G401 (cell line): Measurements from ENCODE around the gene DYNLL1. TPM values are rescaled to one million over a fixed set of nuclear protein-coding genes. Genes with fewer than 3 reads are reported as not detected.
"Not testable (repeated sequence)": the region's sequence is repeated elsewhere in the genome, so short reads cannot be mapped to it uniquely, and the experiment has no call there.

Experiments used
- DNase-seq: peaks from one replicate; pipeline ENCODE4 v3.0.0-alpha.2; 2015; ENCODE audit warnings: low spot score
- in situ Hi-C: cut with HindIII; loops from 2 replicates; pipeline ENCODE4 v1.10.0; 2016; ENCODE audit warnings: low sequenced_read_pairs, mixed read lengths
- total RNA-seq: library from RNA; depleted of rRNA; stranded (reverse); fragments of >200 nt; shearing (Covaris generic); gene quantifications from 2 replicates; pipeline ENCODE4 v1.2.3, GENCODE V29; 2014

The DYNLL1 gene
- total RNA-seq, 1 experiment from 2014 or later, result 541 TPM

DNA sequence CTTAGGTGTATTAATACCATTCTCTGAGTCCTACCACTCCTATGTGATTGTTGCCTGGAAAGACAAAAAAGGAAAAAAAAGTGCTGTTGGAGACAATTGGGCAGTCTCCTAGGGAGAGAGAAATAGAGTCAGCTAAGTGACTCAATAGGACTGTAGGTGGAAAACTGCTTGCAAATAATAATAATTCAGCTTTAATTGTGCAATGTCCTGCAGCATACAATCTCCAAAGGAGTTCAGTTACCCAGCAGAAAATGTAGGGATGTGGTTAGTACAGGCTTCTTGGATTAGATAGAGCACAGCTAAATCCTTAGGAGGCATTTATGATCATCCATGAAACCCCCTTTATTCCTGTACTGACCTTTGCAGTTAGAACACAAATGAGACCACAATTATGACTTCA, 23.4 kb upstream of the DYNLL1 start:
- DNase-seq, result no peak
- in situ Hi-C loops, result no loop called here

DNA sequence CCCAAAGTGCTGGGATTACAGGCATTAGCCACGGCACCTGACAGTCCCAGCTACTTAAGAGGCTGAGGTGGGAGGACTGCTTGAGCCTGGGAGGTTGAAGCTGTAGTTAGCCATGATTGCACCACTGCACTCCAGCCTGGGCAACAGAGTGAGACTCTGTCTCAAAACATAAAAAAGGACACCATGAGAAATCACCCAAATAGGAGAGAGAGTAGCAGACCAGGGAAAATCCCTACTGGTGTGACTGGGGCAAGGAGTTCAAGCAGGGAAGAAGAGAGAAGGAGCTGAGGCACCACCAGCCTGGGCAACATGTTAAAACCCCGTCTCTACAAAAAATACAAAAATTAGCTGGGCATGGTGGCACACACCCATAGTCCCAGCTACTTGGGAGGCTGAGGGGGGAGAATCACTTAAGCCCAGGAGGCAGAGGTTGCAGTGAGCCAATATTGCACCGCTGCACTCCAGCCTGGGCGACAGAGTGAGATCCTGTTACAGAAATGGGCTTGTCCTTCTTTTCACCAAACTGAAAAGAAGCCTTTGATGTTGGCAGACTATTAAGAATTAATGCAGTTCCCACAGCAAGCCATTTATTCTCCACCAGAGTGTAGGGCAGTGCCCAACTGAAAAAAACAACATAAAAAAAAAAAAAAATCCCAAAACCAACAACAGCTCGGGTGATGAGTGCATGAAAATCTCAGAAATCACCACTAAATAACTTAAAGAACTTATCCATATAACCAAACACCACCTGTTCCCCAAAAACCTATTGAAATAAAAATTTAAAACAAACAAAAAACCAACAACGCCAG, 21.9 kb upstream of the DYNLL1 start:
- DNase-seq, result no peak
- in situ Hi-C loops, result no loop called here

DNA sequence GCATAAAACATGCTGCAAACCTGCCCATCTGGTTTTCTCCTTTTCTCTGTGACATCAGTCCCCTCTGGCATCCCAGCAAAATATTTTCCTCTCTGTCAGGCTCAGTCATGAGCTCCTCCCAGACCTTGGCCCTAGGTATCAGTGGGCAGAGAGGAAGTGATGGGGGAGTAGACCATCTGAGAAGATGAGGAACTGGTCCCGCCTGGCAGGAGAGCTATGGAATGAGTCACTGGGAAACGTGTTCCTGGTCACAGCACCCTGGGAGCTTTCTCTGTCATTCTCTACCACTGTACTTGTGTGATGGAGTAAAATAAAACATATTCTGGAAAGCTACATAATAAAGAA, 21.3 kb upstream of the DYNLL1 start:
- DNase-seq, result no peak
- in situ Hi-C loops, result no loop called here

DNA sequence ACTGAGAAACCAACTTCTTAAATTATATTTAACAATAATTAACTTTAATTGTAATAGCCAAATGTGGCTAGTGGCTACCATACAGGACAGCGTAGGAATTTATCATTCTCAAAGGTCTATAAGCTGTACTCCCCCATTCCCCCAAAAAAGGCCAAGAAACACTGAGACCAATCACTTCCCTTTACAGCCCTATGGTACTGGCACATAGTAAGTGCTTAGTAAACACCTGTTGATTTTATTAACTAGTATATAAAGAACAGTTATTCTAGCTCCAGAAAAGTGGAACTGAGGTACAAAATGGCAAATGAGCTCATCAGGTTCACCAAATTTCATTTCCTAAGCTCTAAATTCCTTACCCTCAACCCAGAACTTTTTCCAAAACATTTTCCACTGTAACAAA, 20.3 kb upstream of the DYNLL1 start:
- in situ Hi-C loops, result no loop called here

DNA sequence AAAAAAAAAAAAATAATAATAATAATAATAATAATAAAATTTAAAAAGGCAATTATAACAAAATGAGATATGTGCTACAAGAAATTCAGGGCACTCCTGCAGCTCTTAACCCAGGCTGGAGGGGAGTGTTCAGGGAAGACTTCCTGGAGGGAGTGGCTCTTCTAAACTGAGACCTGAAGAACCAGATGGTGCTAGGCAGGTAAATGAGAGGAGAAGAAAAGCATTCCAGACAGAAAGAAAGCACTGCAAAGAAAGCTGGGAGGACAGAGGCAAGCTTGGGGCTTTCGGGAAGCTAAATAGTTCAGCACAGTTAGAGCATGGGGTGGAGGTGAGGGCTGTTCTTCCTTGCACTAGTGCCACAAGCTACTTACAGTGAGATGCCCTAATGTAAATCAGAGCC, 16.5 kb upstream of the DYNLL1 start:
- DNase-seq, result no peak
- in situ Hi-C loops, result no loop called here

More for the DNA sequence above, 20.3 kb upstream of the DYNLL1 start:
- DNase-seq, result no peak

DNA sequence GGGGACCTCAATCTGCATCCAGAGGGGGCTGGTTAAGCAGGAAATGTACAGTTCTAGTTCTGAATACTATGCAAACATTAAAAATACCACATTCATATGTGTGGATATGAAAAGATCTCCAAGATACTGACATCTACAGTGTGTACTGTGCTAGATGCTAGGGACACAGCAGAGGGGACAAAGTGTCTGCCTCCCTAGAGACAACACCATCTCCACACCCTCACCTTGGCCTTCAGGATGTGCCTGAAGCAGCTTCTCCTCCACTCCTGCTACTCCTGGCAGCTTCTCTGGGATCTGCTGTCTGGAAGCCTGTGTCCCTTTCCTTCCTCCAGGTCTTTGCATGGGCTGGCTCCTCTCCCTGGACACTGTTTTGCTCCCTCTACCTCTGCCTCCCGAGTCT, 15.7 kb upstream of the DYNLL1 start:
- DNase-seq, result no peak
- in situ Hi-C loops, result no loop called here

DNA sequence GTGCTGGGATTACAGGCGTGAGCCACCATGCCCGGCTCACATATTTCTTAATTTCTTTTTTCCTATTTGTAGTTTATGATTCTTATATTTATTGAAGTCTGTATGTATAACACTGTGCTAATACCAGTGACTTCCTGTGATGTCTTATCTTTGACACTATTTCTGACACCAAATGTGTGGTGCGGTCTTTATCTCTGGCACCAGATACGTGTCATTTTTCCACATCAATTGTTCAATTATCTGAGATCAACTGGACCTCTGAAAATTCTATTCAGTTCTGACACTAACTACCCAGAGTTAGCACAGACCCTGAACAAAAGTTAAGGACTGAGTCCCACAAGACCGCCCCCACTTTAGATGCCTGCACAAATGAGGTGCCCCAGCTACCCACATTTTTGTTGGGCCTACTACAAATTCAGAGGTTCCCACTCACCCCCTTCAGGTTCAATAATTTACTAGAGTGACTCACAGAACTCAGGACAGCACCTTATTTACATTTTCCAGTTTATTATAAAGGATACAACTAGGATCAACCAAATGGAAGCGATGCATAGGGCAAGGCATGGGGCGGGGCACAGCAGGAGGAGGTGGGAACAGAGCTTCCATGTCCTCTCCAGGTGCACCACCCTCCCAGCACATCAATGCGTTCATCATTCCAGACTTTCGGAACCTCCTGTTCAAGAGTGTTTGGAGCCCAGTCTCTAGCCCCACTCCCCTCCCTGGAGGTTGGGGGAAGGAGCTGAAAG, 14.7 kb upstream of the DYNLL1 start:
- in situ Hi-C loops, result no loop called here
- no peak for DNase-seq

DNA sequence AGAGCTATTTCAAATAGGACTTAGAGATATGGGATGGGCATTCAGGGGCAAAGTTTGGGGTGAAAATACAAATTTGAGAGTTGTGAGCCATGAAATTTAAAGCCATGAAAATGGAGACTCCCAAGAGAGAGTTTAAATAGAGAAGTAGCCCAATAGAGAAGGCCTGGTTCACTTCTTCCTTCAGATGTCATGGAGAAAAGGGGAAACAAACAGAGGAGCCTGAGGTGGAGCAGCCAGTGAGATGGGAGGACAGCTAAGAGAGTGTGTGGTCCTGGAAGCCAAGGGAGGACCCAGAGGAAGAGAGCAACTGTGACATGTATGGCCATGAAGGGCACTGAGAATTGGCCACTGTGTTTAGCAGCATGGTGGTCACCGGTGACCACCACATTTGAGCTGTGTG, 12.3 kb upstream of the DYNLL1 start:
- in situ Hi-C loops, result no loop called here
- DNase-seq, result no peak

DNA sequence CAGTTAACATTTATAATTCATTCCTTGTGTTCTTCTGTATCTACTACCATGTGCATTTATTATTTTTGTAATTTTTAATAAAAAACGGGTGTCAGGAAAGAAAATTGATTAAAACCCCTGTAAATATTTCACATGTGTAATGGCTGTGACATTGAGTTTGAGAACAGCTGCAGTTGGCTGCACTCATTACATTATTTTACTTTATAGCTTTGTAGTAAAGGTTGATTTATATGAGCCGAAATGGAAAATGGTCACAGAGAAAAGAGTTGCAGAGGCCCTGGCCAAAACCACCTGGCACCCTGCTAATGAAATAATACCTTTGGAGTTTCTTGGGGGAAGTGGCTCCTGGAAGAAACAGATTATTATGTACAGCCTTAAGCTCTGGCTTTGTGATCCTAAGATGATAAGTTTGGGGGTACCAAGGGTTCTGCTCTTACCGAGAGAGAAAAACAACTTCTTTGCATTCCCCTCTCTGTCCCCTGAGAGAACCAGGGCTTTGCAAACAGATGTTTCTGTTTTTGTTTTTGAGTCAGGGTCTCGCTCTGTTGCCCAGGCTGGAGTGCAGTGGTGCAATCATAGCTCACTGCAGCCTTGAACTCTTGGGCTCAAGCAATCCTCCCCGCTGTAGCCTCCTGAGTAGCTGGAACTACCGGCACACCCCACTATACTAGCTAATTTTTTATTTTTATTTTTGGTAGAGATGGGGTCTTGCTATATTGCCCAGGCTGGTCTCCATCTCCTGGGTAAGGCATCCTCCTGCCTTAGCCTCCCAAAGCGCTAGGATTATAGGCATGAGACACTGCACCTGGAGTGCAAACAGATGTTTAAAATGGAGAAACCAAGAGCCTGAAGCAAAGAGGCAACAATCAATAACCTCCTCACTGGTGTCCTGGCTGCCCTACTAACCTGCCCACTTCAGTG, 9.7 kb upstream of the DYNLL1 start:
- DNase-seq, result no peak
- in situ Hi-C loops, result no loop called here

DNA sequence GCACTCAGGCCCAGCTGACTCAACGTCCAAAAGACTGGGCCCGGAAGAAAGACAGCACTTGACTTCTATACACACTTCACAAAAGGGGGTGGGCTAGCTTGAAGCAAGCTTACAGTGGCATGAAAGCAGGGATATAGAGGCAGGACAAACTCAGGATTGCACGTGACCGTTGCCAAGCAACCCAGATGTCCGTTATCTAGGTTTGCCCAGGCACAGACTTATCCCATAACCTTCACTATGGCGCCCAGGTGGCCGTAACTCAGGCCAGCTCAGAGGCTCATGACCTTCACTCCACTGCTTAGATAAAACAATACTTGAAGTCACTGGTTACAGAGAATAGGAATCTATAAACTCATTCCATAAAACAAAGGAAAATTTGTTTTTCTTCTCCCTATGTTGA, 8.4 kb upstream of the DYNLL1 start:
- DNase-seq, in situ Hi-C loops: not testable (repeated sequence)

DNA sequence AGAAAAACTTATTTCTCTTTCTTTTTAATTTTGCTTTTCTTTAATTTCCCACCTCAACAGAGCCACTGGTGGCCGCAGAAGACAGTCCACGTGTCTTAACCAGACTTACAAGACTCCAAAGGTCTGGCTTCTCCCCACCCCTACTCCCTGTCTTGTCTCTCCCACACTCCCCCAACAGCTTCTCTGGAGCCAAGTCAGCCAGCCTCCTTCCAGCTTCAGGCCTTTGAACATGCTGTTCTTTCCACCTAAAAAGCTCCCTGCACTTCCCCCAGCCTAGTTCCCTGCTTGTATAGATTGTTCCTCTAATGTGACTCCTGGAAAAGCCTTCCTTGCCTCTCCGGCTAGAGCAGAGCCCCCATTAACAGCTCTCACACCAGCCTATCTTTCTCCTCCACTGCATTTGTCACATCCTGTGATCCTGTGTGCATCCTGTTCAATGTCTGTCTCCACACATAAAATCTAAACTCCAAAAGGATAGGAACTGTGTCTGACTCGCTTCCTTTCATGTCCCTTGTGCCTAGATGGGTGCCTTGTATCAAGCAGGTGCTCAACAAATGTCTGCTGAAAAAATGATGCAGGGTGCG, 7.8 kb upstream of the DYNLL1 start:
- in situ Hi-C loops, result no loop called here

DNA sequence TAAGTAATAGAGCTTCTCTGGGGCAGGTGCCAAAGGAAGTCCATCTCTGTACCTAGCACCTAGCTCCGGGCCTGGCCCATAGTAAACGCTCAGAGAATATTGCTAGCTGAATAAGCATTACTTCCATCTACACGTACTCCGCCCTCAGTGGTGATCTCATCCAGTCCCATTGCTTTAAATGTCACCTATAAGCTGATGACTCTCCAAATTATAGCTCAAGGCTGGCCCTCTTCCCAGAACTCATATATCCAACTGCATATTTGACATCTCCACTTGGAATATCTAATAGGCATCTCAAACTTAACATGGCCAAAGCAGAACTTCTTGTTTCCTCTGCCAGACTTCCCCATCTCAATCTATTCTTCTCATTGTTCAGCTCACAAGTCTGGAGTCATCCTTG, 6.9 kb upstream of the DYNLL1 start:
- DNase-seq, result no peak
- in situ Hi-C loops, result no loop called here

More for the DNA sequence above, 7.8 kb upstream of the DYNLL1 start:
- DNase-seq, result no peak

DNA sequence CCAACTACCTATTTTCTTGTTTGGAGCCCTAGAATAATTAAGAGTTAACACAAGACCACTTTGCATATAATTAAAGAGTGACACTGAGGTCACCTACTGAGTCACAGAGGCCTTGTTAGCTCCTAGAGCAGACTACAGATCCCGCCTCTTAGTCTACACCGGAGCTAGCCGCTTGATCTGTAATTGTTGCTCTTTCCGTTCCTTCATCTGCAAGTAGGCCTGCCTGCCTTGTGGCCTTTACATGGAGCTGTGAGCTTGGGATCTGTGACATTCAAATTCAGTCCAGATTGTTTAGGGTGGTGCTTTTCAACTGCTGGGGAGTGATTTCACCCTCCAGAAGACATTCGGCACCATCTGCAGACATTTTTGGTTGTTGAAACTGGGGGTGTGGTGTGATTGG, 5.6 kb upstream of the DYNLL1 start:
- in situ Hi-C loops, result no loop called here
- no peak for DNase-seq

DNA sequence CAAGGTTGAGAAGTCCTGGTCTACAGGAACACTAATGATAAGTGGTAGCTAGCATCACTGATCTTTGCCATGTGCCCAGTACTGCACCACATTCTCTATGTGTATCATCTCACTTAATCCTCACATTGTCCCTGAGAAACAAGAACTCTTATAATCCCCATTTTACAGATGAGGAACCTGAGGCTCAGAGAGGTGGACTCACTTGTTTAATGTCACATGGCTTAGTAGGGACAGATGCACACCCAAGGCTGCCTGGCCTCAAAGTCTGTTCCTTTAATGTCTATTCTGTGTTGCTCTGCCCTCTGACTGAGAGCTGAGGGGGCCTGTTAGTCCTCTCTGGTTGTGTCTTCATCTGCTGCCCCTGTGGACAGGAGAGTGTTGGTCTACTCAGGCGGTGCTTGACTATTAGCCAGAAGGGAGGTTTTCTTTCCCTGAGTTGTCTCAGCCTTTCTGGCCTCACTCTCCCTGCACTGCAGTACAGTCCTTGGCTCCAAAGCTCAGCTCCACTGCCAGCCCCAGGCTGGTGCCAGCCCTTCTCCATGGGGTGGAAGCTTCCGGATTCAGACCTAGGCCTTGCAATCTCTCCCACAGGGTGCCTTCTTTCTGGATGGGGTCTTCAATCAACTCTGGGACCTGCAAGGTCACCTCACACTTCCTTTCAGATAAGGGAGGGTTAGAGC, 4.9 kb upstream of the DYNLL1 start:
- DNase-seq, result no peak
- in situ Hi-C loops, result no loop called here

DNA sequence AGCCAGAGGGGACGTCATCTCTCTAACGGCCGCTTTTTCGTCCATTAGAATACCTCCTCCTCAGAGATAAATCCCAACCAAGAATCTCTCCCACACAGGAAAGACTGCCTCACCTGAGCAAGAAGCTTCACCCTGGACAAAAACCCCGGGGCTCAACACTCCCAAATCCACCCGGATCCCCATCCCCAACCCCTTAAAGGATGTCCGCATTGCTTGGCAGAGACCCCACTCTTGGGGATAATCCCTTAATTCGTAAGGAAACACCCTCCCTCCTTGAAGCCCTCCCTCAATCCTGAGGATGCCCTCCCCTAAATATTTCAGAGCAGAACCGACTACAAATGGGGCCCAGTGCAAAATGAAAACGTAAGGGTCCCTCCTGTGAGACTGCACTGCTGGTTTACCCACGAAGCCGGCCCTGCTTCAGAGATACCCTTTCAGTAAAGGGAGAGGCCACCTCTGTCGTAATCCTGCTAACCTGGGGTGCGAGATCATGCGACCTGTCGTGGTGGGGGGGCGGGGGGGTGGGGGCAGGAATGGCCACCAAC, 655 bp upstream of the DYNLL1 start:
- no peak for DNase-seq
- in situ Hi-C loops, result no loop called here

DNA sequence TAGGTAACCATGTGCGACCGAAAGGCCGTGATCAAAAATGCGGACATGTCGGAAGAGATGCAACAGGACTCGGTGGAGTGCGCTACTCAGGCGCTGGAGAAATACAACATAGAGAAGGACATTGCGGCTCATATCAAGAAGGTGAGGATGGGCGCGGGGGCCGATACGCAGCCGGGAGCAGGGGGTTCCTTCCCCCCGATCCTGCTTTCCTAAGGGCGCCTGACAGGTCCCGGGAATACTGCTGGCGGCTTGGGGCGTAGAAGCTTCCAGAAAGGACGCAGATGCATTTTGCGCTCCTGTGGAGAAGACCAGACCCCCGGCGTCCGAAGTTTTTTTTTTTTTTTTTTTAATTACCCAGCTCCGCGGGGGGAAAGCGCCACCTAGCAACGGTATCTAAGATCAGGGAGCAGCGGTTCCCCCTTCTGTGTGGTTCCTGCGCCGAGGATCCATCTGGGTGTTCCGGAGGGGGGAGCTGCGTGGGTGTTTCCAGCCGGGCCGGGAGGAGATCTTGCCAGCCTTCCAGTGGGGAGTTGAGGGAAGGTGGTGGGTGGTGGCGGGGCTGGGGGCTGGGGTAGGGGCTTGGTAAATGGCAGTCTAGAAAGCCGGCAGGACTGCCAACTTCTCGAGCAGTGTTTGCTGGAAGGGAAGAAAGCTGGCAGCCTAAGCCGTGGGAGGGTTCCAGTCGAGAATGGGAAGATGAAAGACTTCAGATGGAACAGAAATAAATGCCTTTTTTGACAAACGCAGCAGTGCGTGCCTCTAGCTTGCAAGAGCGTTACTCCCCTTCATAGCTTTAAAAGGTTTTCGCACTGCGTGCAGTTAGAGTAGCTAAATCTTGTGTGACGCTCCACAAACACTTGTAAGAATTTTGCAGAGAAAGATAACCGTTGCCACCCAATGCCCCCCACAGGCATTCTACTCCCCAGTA, 764 bp downstream of the DYNLL1 start:
- in situ Hi-C loops, result no loop called here
- peak; percentile 84 for DNase-seq

DNA sequence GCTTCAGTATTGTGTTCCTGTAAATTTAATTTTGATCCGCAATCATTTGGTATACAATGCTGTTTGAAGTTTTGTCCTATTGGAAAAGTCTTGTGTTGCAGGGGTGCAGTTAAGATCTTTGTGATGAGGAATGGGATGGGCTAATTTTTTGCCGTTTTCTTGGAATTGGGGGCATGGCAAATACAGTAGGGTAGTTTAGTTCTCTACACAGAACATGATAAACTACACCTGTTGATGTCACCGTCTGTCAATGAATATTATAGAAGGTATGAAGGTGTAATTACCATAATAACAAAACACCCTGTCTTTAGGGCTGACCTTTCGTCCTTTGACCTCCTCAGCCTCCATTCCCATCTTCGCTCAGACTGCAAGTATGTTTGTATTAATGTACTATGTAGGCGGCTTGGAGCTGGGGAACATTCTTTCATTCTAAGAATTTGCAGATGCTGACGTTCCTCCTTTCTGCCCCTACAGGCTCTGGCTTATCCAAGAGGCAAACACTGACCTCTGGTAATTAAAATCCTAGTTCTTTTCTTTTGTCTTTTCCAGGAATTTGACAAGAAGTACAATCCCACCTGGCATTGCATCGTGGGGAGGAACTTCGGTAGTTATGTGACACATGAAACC, 1.7 kb downstream of the DYNLL1 start:
- no peak for DNase-seq
- in situ Hi-C loops, result no loop called here
